GM18517 (cell line): ENCODE measurements around the gene AQP3.
"Not testable (repeated sequence)": the region's sequence is repeated elsewhere in the genome, so short reads cannot be mapped to it uniquely, and the experiment has no call there.

Experiments
- ATAC-seq: cut with Tn5 transposase; IDR thresholded peaks from one replicate; pipeline ENCODE4 v1.9.1; 2021; ENCODE audit warnings: mild to moderate bottlenecking, moderate library complexity; ENCODE audit not compliant: unreplicated experiment

AQP3 gene

DNA sequence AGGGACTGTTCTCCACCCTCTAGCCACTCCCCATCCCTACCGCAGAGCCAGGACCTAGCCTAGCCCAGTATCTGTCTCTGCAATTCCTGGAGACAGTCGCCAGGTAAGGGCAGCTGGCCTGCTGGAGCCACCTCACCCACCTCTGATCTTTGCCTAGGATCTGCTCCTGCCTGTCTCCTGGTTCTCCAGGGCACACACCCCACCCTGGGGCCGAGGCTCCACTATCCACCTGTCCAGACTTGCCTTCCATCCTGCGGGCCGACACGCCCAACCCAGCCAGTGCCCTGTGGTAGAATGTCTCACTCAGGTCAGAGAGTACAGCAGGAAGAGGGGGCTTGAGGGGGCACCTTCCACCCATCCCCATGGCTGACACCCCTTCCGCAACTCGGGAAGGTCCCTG lies 29.3 kb downstream of the AQP3 start:
- ATAC-seq: no peak

DNA sequence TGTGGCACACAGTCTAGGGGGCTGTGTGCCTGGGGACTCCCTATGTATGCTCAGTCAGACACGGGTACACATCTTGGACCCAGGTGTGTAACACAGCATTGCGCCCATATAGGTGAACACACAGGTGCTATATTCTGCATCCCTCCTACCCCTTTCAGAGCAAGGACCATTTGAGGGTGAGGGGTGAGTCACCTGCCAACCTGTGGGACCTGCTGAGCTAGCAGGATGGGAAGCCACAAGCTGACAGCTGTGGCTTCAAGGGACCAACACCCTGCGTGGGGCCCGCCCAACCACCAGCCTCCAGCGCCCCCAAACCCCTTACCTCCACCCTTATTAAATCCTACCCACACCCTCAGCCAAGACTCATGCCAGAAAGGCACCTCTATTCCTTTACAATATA lies 30.4 kb downstream of the AQP3 start:
- no peak for ATAC-seq

DNA sequence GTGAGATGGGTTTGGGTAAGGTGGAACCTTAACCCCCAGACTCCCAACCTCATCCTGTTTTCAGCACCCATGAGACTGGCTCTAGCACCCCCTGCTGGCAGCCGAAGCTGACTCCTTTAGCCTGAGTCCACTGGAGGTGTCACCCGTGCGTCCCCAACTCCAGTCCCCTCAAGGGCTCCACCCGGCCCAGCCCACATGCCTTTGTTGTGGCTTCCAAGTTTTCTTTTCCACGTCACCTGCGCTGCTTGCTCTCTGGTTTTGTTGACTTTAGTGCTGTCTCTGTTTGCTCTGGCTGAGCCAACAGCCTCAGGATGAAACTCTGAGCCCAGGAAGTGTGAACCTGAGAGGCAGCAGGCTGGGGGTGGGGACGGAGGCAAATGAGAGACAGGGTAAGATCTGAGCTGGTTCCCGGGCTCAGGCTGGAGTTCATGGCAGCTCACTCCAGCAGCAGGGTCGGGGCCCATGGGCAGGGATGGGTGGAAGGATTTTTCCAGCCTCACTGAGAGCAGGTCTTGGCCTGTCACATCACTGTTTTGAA lies 31.8 kb downstream of the AQP3 start:
- no peak for ATAC-seq

DNA sequence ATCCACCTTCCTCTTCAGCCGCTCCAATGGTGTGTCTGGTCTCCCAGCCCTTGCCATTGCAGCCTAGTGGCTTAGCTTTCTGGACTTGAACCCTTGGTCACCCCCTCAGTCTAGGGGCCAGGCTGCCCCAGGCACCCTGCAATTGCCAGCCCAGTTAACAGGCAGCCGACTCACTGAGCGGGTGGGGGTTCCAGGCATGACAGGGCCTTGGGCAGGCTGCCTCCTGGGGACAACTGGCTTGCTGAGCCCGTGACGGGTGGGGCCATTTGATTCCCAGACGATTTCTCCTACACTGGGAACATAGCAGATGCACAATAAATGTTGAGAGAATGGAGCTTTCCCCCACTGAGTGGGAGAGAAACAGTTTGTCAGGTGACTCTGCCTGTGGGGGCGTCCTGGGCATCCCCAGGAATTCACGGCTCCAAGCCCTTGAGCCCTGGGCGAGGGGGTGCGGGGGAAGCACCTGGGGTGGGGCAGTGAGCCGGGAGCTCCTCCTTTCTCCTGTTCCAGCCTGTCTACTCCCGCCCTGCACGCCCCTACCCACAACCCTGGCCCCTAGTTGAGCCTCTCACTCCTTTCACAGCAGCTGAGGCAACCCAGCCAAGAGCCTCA lies 32.4 kb downstream of the AQP3 start:
- no peak for ATAC-seq

DNA sequence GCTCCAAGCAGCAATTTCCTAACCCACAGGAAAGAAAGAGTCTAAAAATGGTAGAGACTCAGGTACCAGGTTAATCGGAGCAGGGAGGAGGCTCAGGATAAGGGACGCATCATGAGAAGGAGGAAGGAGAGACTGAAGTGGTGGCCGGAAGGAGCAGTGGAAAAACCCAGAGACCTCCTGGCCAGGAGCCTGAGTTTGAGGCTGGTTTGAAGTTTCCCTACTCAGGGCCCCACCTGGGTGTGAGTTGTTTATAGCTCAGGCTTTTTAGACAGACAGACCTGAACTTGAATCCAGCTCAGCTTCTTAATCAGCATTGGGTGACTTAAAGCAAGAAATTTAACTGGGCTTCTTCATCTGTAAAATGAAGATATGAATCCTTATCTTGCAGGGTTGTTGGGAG lies 33.1 kb downstream of the AQP3 start:
- no peak for ATAC-seq

DNA sequence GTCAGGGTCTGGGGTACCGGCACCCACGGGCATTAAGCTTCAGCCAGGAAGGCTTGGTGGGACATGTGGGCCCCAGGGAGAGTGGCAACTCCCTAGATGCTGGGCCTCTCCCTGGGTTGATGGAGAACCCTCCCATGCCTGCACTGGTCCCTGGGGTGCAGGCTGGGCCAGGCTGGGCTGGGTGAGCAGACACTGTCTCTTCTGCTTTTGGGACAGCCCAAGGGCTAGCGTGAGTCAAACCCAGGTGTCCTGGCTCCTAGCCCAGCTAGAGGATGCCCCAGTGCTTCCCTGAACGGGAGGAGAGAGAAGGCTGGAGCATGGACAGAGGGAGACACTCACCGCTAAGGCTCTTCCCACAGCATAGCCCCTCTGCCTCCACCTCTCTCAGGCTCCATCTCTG lies 39.3 kb downstream of the AQP3 start:
- ATAC-seq: no peak

DNA sequence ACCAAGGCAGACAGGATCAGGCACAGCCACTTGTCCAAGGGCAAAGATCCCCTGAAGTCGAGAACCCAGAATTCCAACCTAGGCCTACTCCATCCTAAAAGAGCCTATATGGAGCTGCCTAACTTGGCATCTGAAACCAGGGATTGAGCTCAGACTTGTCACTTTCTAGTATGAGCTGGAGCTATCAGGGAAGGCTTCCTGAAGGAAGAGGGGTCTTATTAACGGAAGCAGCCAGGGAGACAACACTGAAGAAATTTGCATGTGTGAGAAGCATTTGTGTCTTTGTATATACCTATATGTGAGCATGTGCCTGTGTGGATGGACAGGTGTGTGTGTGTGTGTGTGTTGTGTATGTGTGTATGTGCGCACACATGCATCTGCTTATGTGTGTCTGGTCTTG lies 40.3 kb downstream of the AQP3 start:
- ATAC-seq: no peak

DNA sequence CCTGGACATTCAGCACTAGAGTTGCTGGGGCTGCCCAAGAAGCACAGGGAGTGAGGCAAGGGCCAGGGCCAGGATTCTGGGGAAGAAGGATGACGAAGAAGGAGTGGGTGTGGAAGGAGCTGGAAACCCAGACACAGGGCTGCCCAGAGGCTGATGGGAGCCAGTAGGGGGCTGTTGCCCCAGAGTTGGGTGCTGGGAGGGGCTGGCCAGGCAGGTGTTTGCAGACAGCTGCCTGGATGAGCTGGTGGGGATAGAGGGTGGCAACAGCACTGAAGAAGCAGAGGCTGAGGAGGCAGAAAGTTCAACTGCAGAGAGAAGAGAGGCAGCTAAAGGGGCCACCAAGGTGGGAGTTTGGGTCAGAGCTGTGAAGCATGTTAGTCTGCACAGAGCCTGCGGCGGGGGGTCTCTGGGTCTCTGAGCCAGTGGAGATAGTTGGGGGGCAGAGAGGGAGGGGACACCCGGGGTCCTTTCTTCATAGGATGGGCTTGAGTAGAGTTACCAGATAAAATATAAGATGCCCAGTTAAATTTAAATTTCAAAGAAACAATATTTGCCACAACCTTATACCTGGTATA lies 42.5 kb downstream of the AQP3 start:
- no peak for ATAC-seq

DNA sequence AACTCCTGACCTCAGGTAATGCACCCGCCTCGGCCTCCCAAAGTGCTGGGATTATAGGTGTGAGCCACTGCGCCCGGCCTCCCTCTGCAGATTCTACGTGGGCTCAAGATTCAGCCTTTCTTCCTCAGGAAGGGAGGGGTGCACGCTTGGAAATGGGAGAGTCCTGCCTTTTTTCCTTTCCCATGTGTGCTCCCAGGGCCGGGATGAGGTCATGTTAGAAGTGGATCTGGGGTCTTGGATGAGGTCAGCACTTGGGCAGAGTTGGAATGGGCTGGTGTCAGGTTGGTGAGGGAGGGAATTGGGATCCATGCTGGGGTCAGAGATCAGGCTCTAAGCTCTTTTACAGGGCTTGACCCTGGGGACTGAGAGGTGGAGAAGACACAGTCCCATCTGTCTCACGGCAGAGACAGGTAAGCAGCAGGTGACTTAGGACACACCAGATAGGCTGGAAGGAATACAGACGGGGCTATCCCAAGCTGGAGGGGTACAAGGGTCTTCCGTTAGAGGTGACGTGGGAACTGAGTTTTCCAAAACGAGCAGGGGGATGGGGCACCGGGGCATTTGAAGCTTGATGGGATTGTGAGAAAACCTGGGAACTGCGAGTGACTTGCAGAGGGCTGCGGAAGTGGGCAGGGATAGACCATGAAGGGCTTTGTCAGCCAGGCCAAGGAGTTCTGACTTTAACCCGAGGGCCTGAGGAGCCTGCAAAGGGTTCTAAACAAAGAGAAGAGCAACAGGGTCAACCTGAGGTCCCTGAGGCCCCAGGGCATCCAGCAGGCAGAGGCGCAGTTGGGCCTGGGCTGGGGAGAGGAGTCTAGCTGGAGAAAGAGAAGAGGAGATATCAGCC lies 43.2 kb downstream of the AQP3 start:
- no peak for ATAC-seq

DNA sequence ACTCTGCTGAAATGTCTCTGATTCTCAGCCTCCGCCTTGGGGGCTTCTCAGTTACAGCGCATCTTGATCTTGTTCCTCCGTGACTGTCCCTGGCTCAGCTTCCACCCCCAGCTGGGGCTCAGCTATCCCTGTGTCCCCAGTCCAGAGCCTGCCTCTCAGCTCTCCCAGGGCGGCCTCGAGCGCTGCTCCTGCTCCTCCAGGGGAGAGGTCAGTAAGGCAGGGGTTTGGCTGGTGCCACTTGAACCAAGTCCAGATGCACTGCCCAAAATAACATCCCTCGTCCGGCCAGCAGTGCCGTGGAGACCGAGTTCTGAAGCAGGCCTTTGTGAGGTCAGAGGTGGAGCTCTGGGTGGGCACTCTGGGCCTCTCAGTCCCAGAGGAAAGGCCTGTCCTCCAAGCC lies 45.0 kb downstream of the AQP3 start, which contains the start of gene AQP7:
Gene AQP7 (minus strand): TSS at position 198 of the 400 bp plus-strand sequence. CDS start 1,306 bp downstream, outside the sequence.
- not testable (repeated sequence) for ATAC-seq

DNA sequence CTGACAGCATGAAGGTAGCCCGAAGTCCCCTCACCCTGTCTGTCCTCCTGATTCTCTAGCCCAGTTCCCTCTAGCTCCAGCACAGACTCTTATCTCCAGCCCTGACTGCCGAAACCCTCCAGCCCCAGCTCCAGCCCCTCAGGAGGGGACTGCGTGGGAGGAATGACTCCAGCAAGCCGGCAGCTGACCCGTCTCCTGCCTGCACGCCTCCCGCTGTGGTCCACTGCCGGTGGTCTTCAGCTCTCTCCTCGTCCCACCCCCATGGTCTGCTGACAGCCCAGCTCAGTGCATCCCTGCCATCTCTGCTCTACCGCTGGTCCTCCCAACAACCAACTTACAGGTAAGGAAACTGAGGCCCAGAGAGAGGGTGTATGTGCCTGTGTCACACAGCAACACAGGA lies 45.6 kb downstream of the AQP3 start:
- ATAC-seq: not testable (repeated sequence)

DNA sequence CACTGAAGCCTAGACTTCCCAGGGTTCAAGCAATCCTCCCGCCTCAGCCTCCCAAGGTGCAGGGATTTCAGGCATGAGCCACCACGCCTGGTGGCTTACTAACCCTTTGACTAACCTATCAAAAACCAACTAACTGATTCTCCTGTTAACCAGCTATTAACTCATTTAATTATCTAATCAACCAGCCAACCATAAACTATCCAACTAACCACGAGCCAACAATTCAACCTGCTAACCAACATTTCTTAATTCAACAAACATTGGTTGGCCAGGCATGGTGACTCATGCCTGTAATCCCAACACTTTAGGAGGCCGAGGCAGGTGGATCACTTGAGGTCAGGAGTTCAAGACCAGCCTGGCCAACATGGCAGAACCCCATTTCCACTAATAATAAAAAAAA lies 48.3 kb downstream of the AQP3 start:
- ATAC-seq: not testable (repeated sequence)

DNA sequence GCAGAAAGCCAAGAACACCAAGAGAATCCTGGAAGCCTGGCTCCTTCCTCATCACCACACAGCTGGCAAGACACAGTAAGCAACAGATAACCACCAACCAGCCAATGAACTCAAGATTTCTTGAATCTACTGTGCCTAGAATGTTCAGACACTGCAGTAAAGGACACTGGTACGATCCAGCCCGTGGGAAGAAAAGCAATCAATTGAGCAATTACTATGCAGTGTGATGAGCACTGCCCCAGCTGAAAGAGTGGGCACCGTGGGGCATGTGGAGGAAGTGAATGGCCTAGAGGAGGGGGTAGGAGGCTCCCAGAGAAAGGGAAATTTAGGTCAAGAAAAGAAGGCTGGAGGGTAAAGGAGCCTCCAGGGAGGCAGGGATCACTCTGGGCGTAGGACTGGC lies 49.6 kb downstream of the AQP3 start:
- not testable (repeated sequence) for ATAC-seq

DNA sequence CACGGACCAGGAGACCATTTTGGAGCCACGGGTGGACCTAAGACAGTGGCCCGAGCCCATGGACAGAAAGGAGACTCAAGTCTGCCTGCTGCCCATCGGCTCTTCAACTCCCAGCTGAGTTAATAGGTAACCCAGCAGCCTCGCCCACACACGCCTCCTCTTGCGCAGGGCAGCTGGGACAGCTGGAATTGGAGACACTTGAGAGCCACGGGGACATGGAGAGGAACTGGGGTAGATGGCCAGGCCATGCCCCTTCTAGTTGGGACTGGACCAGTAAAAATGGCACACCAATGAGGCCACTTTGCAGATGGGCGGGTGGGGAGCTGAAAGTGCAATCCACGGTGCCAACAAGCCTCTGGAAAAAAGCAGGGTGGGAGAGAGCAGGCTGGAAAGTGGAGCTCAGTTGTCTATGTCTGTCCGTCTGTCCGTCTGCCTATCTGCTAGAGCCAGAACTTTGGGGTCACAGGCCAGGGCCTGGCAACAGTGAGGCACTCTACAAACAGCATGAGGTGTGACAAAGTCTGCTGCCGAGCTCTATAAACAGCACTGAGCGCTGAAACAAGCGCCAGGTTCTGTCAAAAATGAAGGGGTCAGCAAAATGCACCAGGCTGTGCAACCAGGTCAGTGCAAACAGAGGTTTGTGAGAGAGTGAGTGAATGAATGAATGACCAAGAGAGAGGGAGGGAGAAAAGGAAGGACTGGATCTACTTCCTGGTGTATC lies 52.1 kb downstream of the AQP3 start:
- not testable (repeated sequence) for ATAC-seq

DNA sequence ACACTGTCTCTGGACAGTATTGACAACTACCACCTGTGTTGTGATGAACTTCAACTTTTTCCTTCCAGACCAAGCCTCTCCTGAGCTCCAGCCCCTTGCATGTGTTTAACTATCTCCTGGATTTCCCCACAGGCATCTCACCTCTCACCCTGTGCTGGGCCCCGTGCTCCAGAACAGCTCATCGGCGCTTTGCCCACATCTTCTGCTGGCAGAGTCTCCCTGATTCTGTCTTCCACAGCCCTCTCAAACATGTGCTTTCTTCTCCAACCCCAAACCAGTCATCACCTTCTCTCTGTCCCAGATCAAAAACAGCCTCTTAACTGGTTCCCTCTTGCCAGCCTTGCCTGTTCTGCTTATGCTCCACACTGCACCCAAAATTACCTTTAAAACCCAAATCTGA lies 53.4 kb downstream of the AQP3 start:
- not testable (repeated sequence) for ATAC-seq

DNA sequence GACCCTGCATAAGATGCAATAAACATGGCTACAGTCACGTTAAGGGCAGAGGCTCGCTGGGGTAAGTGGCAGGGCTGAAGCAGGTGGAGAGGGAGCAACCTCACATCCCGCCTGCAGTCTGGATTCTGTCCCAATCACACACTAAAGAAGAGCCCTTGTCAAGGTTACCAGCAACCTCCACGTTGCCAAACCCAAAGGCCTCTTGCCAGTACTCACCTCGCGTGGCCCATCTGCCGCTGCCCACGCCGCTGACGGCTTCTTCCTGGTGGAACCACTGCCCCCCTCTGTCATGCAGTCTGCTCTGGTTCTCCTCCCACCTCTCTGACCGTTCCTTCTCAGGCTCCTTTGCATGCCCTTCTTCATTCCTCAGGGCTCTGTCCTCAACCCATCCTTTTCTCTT lies 53.8 kb downstream of the AQP3 start:
- no peak for ATAC-seq

DNA sequence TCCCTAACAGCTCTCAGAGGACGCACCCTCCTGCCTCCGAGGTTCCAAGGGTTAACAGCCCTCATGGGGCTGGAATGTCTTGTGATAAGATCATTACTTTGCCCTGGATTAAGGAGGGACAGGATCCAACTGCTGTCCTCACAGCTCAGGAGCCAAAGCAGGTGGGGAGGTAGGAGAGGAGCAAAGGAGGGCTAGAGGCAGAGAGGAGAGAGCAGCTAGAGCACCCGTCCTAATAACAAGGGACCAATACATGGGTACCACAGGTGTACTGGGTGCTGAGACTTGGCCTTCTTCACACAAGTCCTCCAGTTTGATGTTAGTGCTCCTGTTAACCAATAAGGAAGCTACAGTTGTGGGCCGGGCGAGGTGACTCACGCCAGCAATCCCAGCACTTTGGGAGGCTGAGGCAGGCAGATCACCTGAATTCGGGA lies 54.8 kb downstream of the AQP3 start:
- ATAC-seq: not testable (repeated sequence)
